HEK293 (cell line): ENCODE measurements around the gene PPFIA1.

Experiments
- CTCF ChIP-seq: fragments of 450-650 bp; formaldehyde crosslinking; IDR thresholded peaks from 2 replicates; pipeline ENCODE4 v1.5.1; 2016; ENCODE audit warnings: missing biosample characterization, missing genetic modification characterization
- PRDM6 ChIP-seq: fragments of 450-650 bp; formaldehyde crosslinking; IDR thresholded peaks from 2 replicates; pipeline ENCODE4 v1.5.1; 2017; ENCODE audit warnings: missing biosample characterization, missing genetic modification characterization
- REPIN1 ChIP-seq: fragments of 450-650 bp; formaldehyde crosslinking; IDR thresholded peaks from 2 replicates; pipeline ENCODE4 v1.5.1; 2017; ENCODE audit warnings: missing biosample characterization, missing genetic modification characterization, low read depth
- ZBTB44 ChIP-seq: fragments of 450-650 bp; IDR thresholded peaks from 2 replicates; pipeline ENCODE4 v1.5.1; 2018; ENCODE audit warnings: missing biosample characterization, mild to moderate bottlenecking, missing genetic modification characterization
- ZNF768 ChIP-seq: fragments of 450-650 bp; formaldehyde crosslinking; IDR thresholded peaks from 2 replicates; pipeline ENCODE4 v1.5.1; 2018; ENCODE audit warnings: missing biosample characterization, mild to moderate bottlenecking, missing genetic modification characterization

- no peak for TF ChIP-seq ZNF768 (tag by site-specific recombination)
- TF ChIP-seq ZBTB44 (tag by site-specific recombination): no peak
- TF ChIP-seq CTCF (tag by site-specific recombination): no peak
- no peak for TF ChIP-seq REPIN1
- TF ChIP-seq PRDM6: no peak
Measured at GRCh38 chr11:70250876-70251658, 19.4 kb upstream of the PPFIA1 start.
